Activated naive CD8-positive, alpha-beta T cell treated with anti-CD3 and anti-CD28 coated beads, Interleukin-2, amount 10 ng/mL, durations not matched to agents 7 days and 5 days (primary cell): ENCODE data around the gene CEP295NL. TPM values are rescaled to one million over a fixed set of nuclear protein-coding genes. Genes with fewer than 3 reads are reported as not detected.
"Not testable (repeated sequence)": the region's sequence is repeated elsewhere in the genome, so short reads cannot be mapped to it uniquely, and the experiment has no call there.

Experiments used
- ATAC-seq: fragments of 150-1000 bp; cut with Tn5 transposase; one replicate; pipeline ENCODE4 v1.10.0; 2021; ENCODE audit warnings: low read depth, moderate library complexity
- POLR2A ChIA-PET: fragments of 350-600 bp; sonication (Branson Sonifier 250); formaldehyde crosslinking; loops from one replicate; lab custom pipeline; 2021; ENCODE audit warnings: antibody characterized with exemption; lab: Charles Lee
- DNase-seq: peaks from one replicate; pipeline ENCODE4 v3.0.0; 2021
- H3K27ac Mint-ChIP-seq: one replicate; pipeline ENCODE4 v1.8.0; 2022; ENCODE audit warnings: mild to moderate bottlenecking, mixed read lengths
- H3K27me3 Mint-ChIP-seq: one replicate; pipeline ENCODE4 v1.8.0; 2022; ENCODE audit warnings: mild to moderate bottlenecking, moderate library complexity, mixed read lengths
- H3K36me3 Mint-ChIP-seq: one replicate; pipeline ENCODE4 v1.8.0; 2021; ENCODE audit warnings: mild to moderate bottlenecking, mixed read lengths
- H3K4me1 Mint-ChIP-seq: one replicate; pipeline ENCODE4 v1.8.0; 2021; ENCODE audit warnings: mixed read lengths
- H3K4me3 Mint-ChIP-seq: one replicate; pipeline ENCODE4 v1.8.0; 2022; ENCODE audit warnings: mild to moderate bottlenecking, moderate library complexity, mixed read lengths
- H3K9me3 Mint-ChIP-seq: one replicate; pipeline ENCODE4 v1.8.0; 2021; ENCODE audit warnings: mixed read lengths
- total RNA-seq, 2 experiments: library from RNA; stranded (reverse); gene quantifications; one replicate each; pipeline ENCODE4 v1.2.3, GENCODE V29; 2021

Gene CEP295NL
- total RNA-seq, 2 experiments from 2014 or later: 0.23 TPM; not detected in 1

DNA sequence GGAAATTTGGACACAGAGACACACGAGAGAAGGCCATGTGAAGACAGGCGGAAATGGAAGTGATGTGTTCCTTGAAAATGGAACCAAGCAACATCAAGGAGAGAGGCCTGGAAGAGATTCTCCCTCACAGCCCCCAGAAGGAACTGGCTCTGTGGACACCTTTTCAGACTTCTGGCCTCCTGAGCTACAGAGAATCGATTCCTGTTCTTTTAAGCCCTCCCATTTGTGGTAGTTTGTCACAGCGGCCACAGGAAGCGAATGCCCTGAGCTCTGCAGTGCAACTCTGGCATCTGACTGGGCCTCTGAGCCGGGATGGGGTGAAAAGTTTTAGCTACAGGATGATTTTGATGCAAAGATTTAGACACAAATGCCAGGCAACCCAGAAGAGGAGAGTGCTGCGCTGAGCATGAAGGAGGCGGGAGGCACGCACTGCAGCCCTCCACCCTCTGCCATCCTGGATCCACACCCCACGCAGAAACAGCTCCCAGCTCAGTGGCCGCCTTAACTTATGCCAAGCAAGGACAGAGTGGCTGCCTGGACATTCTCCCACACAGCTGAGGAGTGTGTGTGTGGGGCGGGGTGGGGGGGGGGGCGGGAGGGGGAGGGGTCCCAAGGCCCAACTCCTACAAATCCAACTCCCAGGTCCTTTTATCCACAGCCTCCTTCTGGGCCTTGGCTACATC, 20.0 kb upstream of the CEP295NL start:
- POLR2A ChIA-PET: interaction anchor here (1.2 kb wide), 1 partner anchor 34 kb away, joined by 3 read pairs; no protein-coding TSS in a partner anchor
- no peaks in the 10 kb centered on the region for H3K36me3 Mint-ChIP-seq
- peak overlapping the region; percentile 79 for H3K4me3 Mint-ChIP-seq
- H3K4me1 Mint-ChIP-seq: peaks cover 9% of the 10 kb centered on the region
- H3K9me3 Mint-ChIP-seq: no peaks in the 10 kb centered on the region
- H3K27ac Mint-ChIP-seq: peak overlapping the region; percentile 82
- peaks cover 14% of the 10 kb centered on the region for H3K27me3 Mint-ChIP-seq
- DNase-seq (no peak), ATAC-seq (no peak)

DNA sequence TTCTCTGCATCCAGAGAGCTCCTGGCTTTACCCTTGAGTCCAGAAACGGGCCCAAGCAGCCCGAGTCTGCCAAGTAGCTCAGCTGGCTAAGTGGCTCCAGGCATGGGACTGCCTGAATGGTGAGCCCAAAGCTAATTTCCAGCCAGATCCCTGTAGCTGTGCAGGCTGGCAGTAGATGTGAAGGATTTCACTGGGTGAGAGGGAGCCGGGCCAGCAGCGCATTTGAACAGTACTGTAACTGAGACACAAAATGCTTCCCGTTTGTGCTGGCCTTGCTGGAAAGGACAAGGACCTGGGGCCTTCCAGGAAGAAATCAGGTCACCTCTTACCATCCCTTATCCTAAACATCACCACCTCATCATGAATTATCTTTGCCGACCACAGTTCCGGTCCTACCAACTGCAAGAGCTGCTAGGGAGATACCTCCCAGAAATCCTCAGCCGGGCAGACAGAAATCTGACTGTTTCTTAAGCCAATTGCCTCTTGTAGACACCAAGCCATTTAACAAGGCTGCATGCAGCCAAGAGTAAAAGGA, 18.5 kb upstream of the CEP295NL start:
- Mint-ChIP-seq H3K4me1 (peaks cover 9% of the 10 kb centered on the region), H3K27me3 (peaks cover 14% of the 10 kb centered on the region), H3K27ac (no peak overlapping the region), H3K9me3 (no peaks in the 10 kb centered on the region), H3K4me3 (no peak overlapping the region), H3K36me3 (no peaks in the 10 kb centered on the region)
- DNase-seq (no peak), ATAC-seq (no peak)
- POLR2A ChIA-PET: interaction anchor here (0.7 kb wide), 1 partner anchor 39 kb away, joined by 7 read pairs; no protein-coding TSS in a partner anchor

DNA sequence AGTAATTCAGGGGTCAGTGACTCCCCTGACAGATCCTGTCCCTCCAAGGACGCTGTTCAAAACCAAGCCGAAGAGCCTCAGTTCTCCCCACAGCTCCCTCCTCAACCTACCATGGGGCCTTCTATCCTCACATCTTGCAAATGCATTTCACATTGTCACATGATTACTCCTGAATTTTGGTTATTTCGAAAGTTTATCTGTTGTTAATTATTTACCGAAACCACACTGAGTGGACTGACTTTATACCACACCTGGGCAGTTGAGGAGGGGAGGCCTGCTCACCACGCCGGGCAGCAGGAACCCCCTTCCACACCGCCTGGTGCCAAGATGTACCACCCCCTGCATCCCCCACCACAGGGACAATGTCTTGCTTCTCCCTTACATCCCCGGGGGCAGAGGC, 17.5 kb upstream of the CEP295NL start:
- Mint-ChIP-seq H3K4me3 (no peak overlapping the region), H3K27ac (no peak overlapping the region), H3K9me3 (no peaks in the 10 kb centered on the region), H3K27me3 (peaks cover 6% of the 10 kb centered on the region), H3K36me3 (no peaks in the 10 kb centered on the region), H3K4me1 (peaks cover 14% of the 10 kb centered on the region)
- POLR2A ChIA-PET: no interaction called here
- no peak for DNase-seq
- no peak for ATAC-seq

DNA sequence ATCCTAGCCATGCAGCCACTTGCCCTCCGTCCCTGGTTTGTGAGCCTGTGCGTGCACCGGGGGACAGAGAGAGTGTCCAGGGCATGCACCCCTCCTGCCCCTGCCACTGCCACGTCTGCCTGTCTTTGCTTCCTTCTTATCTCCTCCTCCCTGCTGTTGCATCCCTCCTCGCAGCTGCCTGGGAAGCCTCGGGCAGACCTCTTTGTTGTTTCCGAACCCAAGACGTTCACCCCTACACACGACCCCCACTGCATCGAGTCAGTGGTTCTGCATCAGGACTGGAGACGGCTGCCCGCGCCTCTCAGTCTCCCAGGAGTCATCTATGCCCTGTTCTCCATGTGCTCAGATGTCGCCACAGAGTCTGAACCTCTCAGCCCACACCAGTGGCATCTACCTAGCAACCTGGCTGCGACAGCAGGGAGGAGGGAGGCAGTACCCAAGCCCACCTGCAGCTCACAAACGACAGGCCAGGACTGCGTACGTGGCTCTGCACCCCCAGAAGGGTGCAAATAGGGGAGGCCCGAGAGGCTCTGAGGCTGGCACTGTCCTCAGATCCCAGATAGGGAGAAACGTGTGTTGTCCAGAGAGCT, 17.0 kb upstream of the CEP295NL start:
- Mint-ChIP-seq H3K36me3 (no peaks in the 10 kb centered on the region), H3K27ac (no peak overlapping the region), H3K4me1 (peaks cover 14% of the 10 kb centered on the region), H3K9me3 (no peaks in the 10 kb centered on the region), H3K27me3 (peaks cover 6% of the 10 kb centered on the region), H3K4me3 (no peak overlapping the region)
- no peak for DNase-seq
- POLR2A ChIA-PET: no interaction called here
- no peak for ATAC-seq

DNA sequence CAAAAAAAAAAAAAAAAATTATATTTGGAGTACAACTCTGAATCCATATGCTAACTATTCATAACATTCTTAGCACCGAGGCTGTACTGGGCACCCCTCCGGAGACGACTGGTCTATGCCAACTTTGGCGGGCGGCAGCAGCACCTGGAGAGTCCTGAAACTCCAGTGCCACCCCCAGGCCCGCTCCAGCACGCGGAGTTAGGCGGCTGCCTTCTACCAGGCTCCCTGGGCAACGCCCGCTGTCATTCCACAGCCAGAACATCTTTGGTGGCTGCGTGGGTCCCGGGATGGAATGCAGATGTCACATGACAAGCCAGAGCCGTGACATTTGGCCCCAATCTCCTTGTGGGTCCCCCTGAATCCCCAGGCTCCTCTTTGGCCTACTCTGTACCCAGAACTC, 16.0 kb upstream of the CEP295NL start:
- POLR2A ChIA-PET: interaction anchor here (0.7 kb wide), 1 partner anchor 78 kb away, joined by 4 read pairs; no protein-coding TSS in a partner anchor
- Mint-ChIP-seq H3K4me1 (peaks cover 14% of the 10 kb centered on the region), H3K36me3 (no peaks in the 10 kb centered on the region), H3K27ac (no peak overlapping the region), H3K4me3 (no peak overlapping the region), H3K27me3 (peaks cover 6% of the 10 kb centered on the region), H3K9me3 (no peaks in the 10 kb centered on the region)
- DNase-seq (no peak), ATAC-seq (no peak)

DNA sequence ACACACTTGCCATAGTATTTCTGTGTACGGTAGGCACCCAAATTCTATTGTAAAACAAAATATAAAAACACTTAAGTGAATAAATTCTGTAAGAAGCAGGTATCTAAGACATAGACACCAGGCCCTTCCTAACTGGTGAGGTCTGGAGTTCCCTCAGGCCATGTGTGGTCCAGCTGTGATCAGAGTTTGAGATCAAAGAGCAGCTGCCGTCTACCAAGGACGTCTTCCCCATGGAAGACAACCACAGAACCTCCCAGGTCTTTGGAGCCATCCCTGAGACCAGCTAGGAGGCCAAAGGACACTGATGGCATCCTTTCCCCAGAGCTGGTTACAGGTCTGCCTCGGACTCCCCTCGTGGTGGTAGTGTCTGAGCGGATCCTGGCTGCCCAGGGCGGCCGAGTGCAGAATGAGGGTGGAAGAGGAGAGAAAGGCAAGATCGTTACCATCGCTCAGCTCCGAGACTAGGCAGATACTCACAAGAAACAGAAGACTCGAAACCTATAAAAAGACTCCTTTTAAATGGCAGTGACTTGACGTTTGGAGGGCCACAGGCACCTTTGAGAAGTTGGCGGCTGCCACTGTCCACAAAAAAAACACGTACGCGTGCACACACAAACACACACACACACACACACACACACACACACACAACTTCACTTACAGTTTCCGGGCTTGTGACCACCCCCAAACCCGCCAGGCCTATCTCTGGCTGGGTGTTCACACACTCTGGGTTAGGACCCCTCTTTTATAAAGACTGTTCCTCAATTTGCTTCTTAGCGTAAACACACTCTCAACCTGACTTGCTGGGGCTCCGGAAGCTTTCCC, 14.7 kb upstream of the CEP295NL start:
- Mint-ChIP-seq H3K36me3 (no peaks in the 10 kb centered on the region), H3K27ac (no peak overlapping the region), H3K4me3 (no peak overlapping the region), H3K27me3 (peaks cover 4% of the 10 kb centered on the region), H3K9me3 (no peaks in the 10 kb centered on the region), H3K4me1 (peaks cover 5% of the 10 kb centered on the region)
- ATAC-seq (no peak), DNase-seq (no peak)
- POLR2A ChIA-PET: no interaction called here

DNA sequence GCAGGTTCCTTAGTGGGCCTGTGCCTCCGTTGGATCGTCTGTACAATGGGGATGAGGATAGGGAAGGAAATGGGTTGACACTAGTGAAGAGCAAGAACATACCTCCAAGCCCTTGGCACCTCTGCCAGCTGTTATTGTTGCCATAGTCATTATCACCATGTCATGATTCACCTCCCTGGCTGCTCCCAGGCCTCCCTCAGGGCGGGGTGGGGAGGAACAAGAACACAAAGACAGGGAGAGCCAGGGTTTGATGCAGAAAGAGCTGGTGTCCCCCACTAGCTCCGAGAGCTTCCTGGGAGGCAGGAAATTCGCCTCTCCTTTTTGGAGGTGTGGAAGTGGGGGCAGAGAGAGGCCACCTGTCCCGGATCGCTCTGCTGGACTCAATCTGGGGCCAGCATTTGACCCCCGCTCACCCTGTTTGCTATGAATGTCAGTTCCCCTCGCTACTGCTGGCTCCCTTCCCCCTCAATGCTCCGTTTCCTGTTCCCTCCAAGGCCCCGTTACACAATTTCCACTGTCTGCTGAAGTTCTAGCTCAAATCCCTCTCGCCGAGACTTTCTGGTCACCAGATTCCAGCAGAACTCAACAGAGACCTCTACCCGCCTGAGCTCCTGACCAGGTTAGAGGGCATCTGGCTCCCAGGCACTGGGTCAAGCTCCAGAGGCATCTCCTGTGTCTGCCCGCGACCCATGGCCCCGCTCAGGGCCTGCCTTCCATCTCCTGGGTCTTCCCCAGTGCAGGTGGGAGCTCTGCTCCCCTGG, 13.1 kb upstream of the CEP295NL start:
- H3K4me3 Mint-ChIP-seq: peak overlapping the region; percentile 25
- peaks cover 5% of the 10 kb centered on the region for H3K4me1 Mint-ChIP-seq
- POLR2A ChIA-PET: no interaction called here
- DNase-seq (no peak), ATAC-seq (peak; percentile 31)
- peaks cover 2% of the 10 kb centered on the region for H3K27me3 Mint-ChIP-seq
- H3K36me3 Mint-ChIP-seq: no peaks in the 10 kb centered on the region
- H3K27ac Mint-ChIP-seq: peak overlapping the region; percentile 40
- H3K9me3 Mint-ChIP-seq: no peaks in the 10 kb centered on the region

DNA sequence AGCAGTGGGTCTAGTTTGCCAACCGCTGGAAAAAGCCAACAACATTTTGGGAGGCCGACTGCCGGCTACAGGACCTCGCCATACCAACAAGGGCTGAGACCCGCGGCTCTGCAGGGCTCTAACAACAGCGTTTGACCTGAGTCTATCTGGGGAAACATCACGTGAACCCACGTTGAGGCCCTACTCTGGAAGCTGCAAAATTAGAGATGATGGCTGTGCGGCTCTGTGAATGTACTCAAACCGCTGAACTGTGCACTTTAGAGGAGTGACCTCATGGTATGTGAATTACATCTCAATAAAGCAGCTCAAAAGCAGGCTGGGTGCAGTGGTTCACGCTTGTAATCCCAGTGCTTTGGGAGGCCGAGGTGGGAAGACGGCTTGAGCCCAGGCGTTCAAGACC, 10.1 kb upstream of the CEP295NL start:
- DNase-seq (no peak), ATAC-seq (no peak)
- H3K9me3 Mint-ChIP-seq: no peaks in the 10 kb centered on the region
- H3K4me3 Mint-ChIP-seq: no peak overlapping the region
- POLR2A ChIA-PET: interaction anchor here (0.6 kb wide), 1 partner anchor 287 kb away, joined by 7 read pairs; no protein-coding TSS in a partner anchor
- peaks cover 5% of the 10 kb centered on the region for H3K4me1 Mint-ChIP-seq
- H3K27me3 Mint-ChIP-seq: peaks cover 2% of the 10 kb centered on the region
- H3K27ac Mint-ChIP-seq: no peak overlapping the region
- H3K36me3 Mint-ChIP-seq: no peaks in the 10 kb centered on the region

DNA sequence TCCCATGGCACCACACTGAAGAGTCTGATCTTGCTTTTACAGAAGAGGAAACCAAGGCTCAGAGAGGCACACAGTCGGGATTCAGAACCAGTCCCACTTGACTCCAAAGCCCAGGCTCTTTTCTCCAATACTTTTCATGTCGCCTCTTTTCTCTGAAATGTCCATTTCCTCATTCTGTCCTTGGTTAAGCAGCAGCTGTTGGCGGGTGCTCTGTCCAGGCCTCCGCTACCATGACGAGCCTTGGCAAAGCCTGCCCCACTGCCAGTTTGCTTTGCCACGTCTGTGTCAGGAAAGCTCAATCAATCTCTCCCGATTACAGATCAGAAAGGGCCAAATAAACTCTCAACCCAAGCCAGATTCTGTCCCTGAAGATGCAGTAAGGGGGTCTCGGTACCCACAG, 9.1 kb upstream of the CEP295NL start:
- H3K27ac Mint-ChIP-seq: no peak overlapping the region
- H3K4me3 Mint-ChIP-seq: no peak overlapping the region
- POLR2A ChIA-PET: no interaction called here

DNA sequence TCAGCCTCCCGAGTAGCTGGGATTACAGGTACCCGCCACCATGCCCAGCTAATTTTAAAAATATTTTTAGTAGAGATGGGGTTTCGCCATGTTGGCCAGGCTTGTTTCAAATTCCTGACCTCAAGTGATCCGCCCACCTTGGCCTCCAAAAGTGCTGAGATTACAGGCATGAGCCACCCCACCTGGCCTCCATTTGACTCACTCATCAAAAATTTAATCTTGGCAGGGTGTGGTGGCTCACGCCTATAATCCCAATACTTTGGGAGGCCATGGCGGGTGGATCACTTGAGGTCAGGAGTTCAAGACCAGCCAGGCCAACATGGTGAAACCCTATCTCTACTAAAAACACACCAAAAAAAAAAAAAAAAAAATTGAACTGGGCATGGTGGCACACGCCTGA, 8.5 kb upstream of the CEP295NL start:
- H3K36me3 Mint-ChIP-seq, DNase-seq, H3K9me3 Mint-ChIP-seq, H3K4me3 Mint-ChIP-seq, H3K27me3 Mint-ChIP-seq, POLR2A ChIA-PET, H3K4me1 Mint-ChIP-seq, H3K27ac Mint-ChIP-seq, ATAC-seq: not testable (repeated sequence)

More for the DNA sequence above, 9.1 kb upstream of the CEP295NL start:
- ATAC-seq (no peak), DNase-seq (no peak)
- Mint-ChIP-seq H3K27me3 (peaks cover 2% of the 10 kb centered on the region), H3K9me3 (no peaks in the 10 kb centered on the region), H3K4me1 (peaks cover 5% of the 10 kb centered on the region), H3K36me3 (no peaks in the 10 kb centered on the region)

DNA sequence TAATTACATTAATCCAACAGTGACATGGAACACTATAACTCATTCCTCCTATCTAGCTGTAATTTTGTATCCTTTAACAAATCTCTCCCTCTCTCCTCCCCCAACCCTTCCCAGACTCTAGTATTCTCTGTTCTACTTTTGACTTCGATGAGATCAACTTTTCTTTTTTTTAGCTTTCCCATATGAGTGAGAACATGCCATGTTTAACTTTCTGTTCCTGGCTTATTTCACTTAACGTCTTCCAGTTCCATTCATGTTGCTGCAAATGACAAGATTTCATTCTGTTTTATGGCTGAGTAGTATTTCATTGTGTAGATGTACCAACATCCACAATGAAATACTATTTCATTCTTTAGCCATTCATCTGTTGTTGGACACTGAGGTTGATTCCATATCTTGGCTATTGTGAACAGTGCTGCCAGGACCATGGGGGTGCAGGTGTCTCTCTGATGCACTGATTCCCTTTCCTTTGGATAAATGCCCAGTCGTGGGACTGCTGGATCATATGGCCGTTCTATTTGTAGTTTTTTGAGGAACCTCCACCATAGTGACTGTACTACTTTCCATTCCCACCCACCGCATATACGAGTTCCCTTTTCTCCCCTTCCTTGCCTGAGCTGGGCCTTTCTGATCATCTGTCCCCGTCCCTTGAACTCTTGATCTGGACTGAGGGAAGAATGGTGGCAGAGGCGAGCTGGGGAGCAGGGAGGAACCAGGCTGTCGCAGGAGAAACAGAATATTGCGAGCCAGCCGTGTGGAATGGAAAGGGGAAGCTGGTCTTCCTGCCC, 7.7 kb upstream of the CEP295NL start:
- Mint-ChIP-seq H3K27me3 (peaks cover 2% of the 10 kb centered on the region), H3K36me3 (no peaks in the 10 kb centered on the region), H3K27ac (no peak overlapping the region), H3K4me3 (no peak overlapping the region), H3K9me3 (no peaks in the 10 kb centered on the region), H3K4me1 (no peaks in the 10 kb centered on the region)
- no peak for ATAC-seq
- POLR2A ChIA-PET: no interaction called here
- DNase-seq: no peak

DNA sequence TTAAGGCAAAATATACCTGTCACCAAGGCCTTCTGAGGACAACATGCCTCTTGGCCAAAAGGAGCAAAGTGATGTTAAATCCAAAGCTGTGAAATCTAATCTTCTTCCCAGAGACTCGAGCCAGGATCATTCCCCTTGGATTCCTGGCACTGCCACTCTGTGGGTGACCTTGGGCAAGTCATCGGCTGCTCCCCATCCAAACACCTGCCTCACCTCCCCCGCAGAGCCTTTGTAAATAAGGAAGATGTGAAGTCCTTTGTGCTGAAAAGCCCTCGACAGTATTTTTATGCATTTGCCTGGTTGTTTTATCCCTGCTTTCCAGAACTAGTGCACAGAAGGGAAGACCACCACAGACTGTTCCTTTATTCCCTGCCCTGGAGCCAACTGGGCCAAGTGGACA, 5.4 kb upstream of the CEP295NL start:
- no peaks in the 10 kb centered on the region for H3K9me3 Mint-ChIP-seq
- no peak overlapping the region for H3K27ac Mint-ChIP-seq
- peaks cover 6% of the 10 kb centered on the region for H3K27me3 Mint-ChIP-seq
- ATAC-seq (no peak), DNase-seq (no peak)
- no peak overlapping the region for H3K4me3 Mint-ChIP-seq
- H3K4me1 Mint-ChIP-seq: peaks cover 4% of the 10 kb centered on the region
- POLR2A ChIA-PET: no interaction called here
- H3K36me3 Mint-ChIP-seq: no peaks in the 10 kb centered on the region
